HepG2 (cell line): ENCODE measurements around the gene MYADML2. TPM values are rescaled to one million over a fixed set of nuclear protein-coding genes. Genes with fewer than 3 reads are reported as not detected.

Experiments
- GABPB1 ChIP-seq: IDR thresholded peaks from 2 replicates; pipeline ENCODE4 v1.6.1; 2016; ENCODE audit warnings: mild to moderate bottlenecking, missing genetic modification reagents, moderate library complexity, missing compliant biosample characterization
- HMGXB3 ChIP-seq: sonication (generic); formaldehyde crosslinking; IDR thresholded peaks from 2 replicates; pipeline ENCODE4 v1.4.0; 2020; ENCODE audit warnings: missing genetic modification reagents, borderline replicate concordance
- KLF16 ChIP-seq, 2 experiments: sonication (generic) in 1 of 2; formaldehyde crosslinking in 1 of 2; IDR thresholded peaks; 2 replicates each; pipeline versions ENCODE4 v1.6.1 to v1.8.0; 2016 to 2023; ENCODE audit warnings: missing genetic modification reagents in 2 of 2, missing compliant biosample characterization in 1 of 2
- RARG ChIP-seq: sonication (generic); formaldehyde crosslinking; IDR thresholded peaks from 2 replicates; pipeline ENCODE4 v1.4.0; 2020; ENCODE audit warnings: low read depth, mild to moderate bottlenecking, missing genetic modification reagents
- RBFOX2 ChIP-seq: fragments of 200-400 bp; formaldehyde crosslinking; IDR thresholded peaks from 2 replicates; pipeline ENCODE4 v1.6.1; 2017; ENCODE audit warnings: low read depth, mild to moderate bottlenecking, low read length
- SMAD9 ChIP-seq: sonication (generic); formaldehyde crosslinking; IDR thresholded peaks from 2 replicates; pipeline ENCODE4 v1.5.1; 2020; ENCODE audit warnings: mild to moderate bottlenecking, missing genetic modification reagents
- TIGD3 ChIP-seq: sonication (generic); formaldehyde crosslinking; IDR thresholded peaks from 2 replicates; pipeline ENCODE4 v1.5.1; 2020; ENCODE audit warnings: mild to moderate bottlenecking, missing genetic modification reagents, borderline replicate concordance
- ZNF260 ChIP-seq: sonication (generic); formaldehyde crosslinking; IDR thresholded peaks from 2 replicates; pipeline ENCODE4 v1.4.0; 2020; ENCODE audit warnings: missing genetic modification reagents, low read depth, mild to moderate bottlenecking, borderline replicate concordance
- ZNF672 ChIP-seq: sonication (generic); formaldehyde crosslinking; IDR thresholded peaks from 2 replicates; pipeline ENCODE4 v1.8.1; 2022; ENCODE audit warnings: missing genetic modification reagents
- ZNF724P ChIP-seq: sonication (generic); formaldehyde crosslinking; IDR thresholded peaks from 2 replicates; pipeline ENCODE4 v1.8.0; 2022; ENCODE audit warnings: missing genetic modification reagents, borderline replicate concordance
- ZNF768 ChIP-seq: sonication (generic); formaldehyde crosslinking; IDR thresholded peaks from 2 replicates; pipeline ENCODE4 v1.4.0; 2020; ENCODE audit warnings: missing genetic modification reagents
- ZSCAN5A ChIP-seq: sonication (generic); formaldehyde crosslinking; IDR thresholded peaks from 2 replicates; pipeline ENCODE4 v1.8.0; 2022; ENCODE audit warnings: mild to moderate bottlenecking, missing genetic modification reagents, borderline replicate concordance
- polyA plus RNA-seq, 8 experiments: library from polyadenylated mRNA; depleted of rRNA in 3 of 8; stranded (reverse) in 7 of 8; unstranded in 1 of 8; fragments of >200 nt; fragmentation: Illumina TruSeq in 4 of 8; extraction: Trizol in 4 of 8; gene quantifications; 2 replicates each; pipeline versions ENCODE4 v1.2.1 to v1.2.3, GENCODE V29; 2011 to 2016; ENCODE audit warnings: low read depth in 4 of 8, missing spikeins in 1 of 8, mixed read lengths in 1 of 8; ENCODE audit not compliant: insufficient read depth in 1 of 8
- total RNA-seq, 5 experiments: library from RNA; depleted of rRNA; stranded (reverse); fragments of >200 nt; fragmentation: Illumina TruSeq; extraction: Trizol; gene quantifications; 2 replicates each; pipeline ENCODE4 v1.2.3, GENCODE V29; 2016; ENCODE audit warnings: low read depth in 1 of 5

Gene MYADML2
- total and polyA plus RNA-seq, 2 of the 13 experiments (the other 11 are each of a cell fraction or from before 2014, with no cell fraction given) = not detected

GRCh38 chr17:81956607-81957589 lies 9.9 kb upstream of the MYADML2 start (continued):
- TF ChIP-seq TIGD3 (CRISPR knock-in tag) = no peak
- no peak for TF ChIP-seq HMGXB3
- TF ChIP-seq GABPB1 (CRISPR knock-in tag) = peak; percentile 17; the same call in 1 of the 2 replicates
- no peak for TF ChIP-seq SMAD9 (CRISPR knock-in tag)
- peak; percentile 40; the same call in 1 of the 2 replicates for TF ChIP-seq ZNF672
- TF ChIP-seq ZNF724P (CRISPR knock-in tag) = no peak
- no peak for TF ChIP-seq ZSCAN5A (CRISPR knock-in tag)
- TF ChIP-seq RARG = no peak
- TF ChIP-seq ZNF768 (CRISPR knock-in tag) = peak; percentile 63; the same call in 1 of the 2 replicates
- TF ChIP-seq RBFOX2 = peak; percentile 99
- no peak for TF ChIP-seq ZNF260 (CRISPR knock-in tag)
- no peak for TF ChIP-seq KLF16 (CRISPR knock-in tag; IDR thresholded peaks at IDR 0.05)
